HAP-1 (cell line): Measurements from ENCODE around the gene MIGA2.
"Not testable (repeated sequence)": the region's sequence is repeated elsewhere in the genome, so short reads cannot be mapped to it uniquely, and the experiment has no call there.

ENCODE experiments used
- DNase-seq, 2 experiments: peaks; one replicate each; pipeline ENCODE4 v3.0.0-alpha.2; 2016 to 2020; ENCODE audit warnings: low spot score in 2 of 2
- H3K27me3 ChIP-seq: fragments of 250-450 bp; sonication (Bioruptor Pico); 2 replicates; pipeline ENCODE4 v1.5.1; 2020; ENCODE audit warnings: low read depth, mild to moderate bottlenecking, moderate library complexity
- H3K36me3 ChIP-seq: fragments of 250-450 bp; sonication (Bioruptor Pico); replicated peaks from 2 replicates; pipeline ENCODE4 v1.5.1; 2020; ENCODE audit warnings: mild to moderate bottlenecking
- H3K4me1 ChIP-seq: fragments of 250-450 bp; sonication (Bioruptor Pico); 2 replicates; pipeline ENCODE4 v1.5.1; 2020; ENCODE audit warnings: mild to moderate bottlenecking
- H3K4me3 ChIP-seq: fragments of 250-450 bp; sonication (Bioruptor Pico); 2 replicates; pipeline ENCODE4 v1.5.1; 2020; ENCODE audit warnings: mild to moderate bottlenecking, moderate library complexity
- H3K9me3 ChIP-seq: fragments of 250-450 bp; sonication (Bioruptor Pico); 2 replicates; pipeline ENCODE4 v1.5.1; 2020; ENCODE audit warnings: mild to moderate bottlenecking, moderate library complexity
- in situ Hi-C: fragments of 300-500 bp; cut with MboI; formaldehyde crosslinking; loops from 3 replicates; pipeline ENCODE4 v1.14.3; 2020; ENCODE audit warnings: low sequenced_read_pairs, inconsistent platforms, mixed read lengths

The MIGA2 gene

GRCh38 chr9:129021091-129021490 lies 15.3 kb upstream of the MIGA2 start:
- no peaks in the 10 kb centered on the region for H3K36me3 ChIP-seq
- H3K4me1 ChIP-seq = no peaks in the 10 kb centered on the region
- no peak overlapping the region for H3K4me3 ChIP-seq
- no peak for DNase-seq
- H3K9me3 ChIP-seq = no peaks in the 10 kb centered on the region
- in situ Hi-C loops = no loop called here
- H3K27me3 ChIP-seq = no peaks in the 10 kb centered on the region

- Histone ChIP-seq H3K4me1 (peaks cover 2% of the 10 kb centered on the region), H3K36me3 (no peaks in the 10 kb centered on the region), H3K27me3 (no peaks in the 10 kb centered on the region), H3K4me3 (no peak overlapping the region), H3K9me3 (no peaks in the 10 kb centered on the region)
- no peak for DNase-seq
- in situ Hi-C loops = no loop called here
Measured at GRCh38 chr9:129022037-129022436, 14.4 kb upstream of the MIGA2 start.

- in situ Hi-C loops = no loop called here
Measured at GRCh38 chr9:129023036-129023907, 13.2 kb upstream of the MIGA2 start.

GRCh38 chr9:129023908-129024233 lies 12.6 kb upstream of the MIGA2 start:
- H3K36me3 ChIP-seq = no peaks in the 10 kb centered on the region
- H3K4me1 ChIP-seq = peaks cover 5% of the 10 kb centered on the region
- no peaks in the 10 kb centered on the region for H3K9me3 ChIP-seq
- in situ Hi-C loops = no loop called here
- no peak overlapping the region for H3K4me3 ChIP-seq
- no peaks in the 10 kb centered on the region for H3K27me3 ChIP-seq
- no peak for DNase-seq

More at GRCh38 chr9:129023036-129023907, 13.2 kb upstream of the MIGA2 start:
- Histone ChIP-seq H3K36me3 (no peaks in the 10 kb centered on the region), H3K4me3 (no peak overlapping the region), H3K4me1 (peaks cover 5% of the 10 kb centered on the region), H3K9me3 (no peaks in the 10 kb centered on the region), H3K27me3 (no peaks in the 10 kb centered on the region)
- no peak for DNase-seq

GRCh38 chr9:129026442-129027223 lies 9.8 kb upstream of the MIGA2 start:
- peak overlapping the region; percentile 64 for H3K4me3 ChIP-seq
- DNase-seq = peak in 1 of 2 experiments; percentile 47
- in situ Hi-C loops = no loop called here
- no peaks in the 10 kb centered on the region for H3K9me3 ChIP-seq
- H3K4me1 ChIP-seq = peaks cover 5% of the 10 kb centered on the region
- no peaks in the 10 kb centered on the region for H3K27me3 ChIP-seq
- H3K36me3 ChIP-seq = no peaks in the 10 kb centered on the region

GRCh38 chr9:129027224-129027684 lies 9.2 kb upstream of the MIGA2 start:
- Histone ChIP-seq H3K4me3 (peak overlapping the region; percentile 64), H3K4me1 (peaks cover 5% of the 10 kb centered on the region), H3K9me3 (no peaks in the 10 kb centered on the region), H3K36me3 (no peaks in the 10 kb centered on the region), H3K27me3 (no peaks in the 10 kb centered on the region)
- in situ Hi-C loops = no loop called here
- no peak for DNase-seq

GRCh38 chr9:129027685-129028191 lies 8.7 kb upstream of the MIGA2 start:
- in situ Hi-C loops = no loop called here

GRCh38 chr9:129028192-129028966 lies 8.0 kb upstream of the MIGA2 start, which contains the start of gene SH3GLB2:
TSS of gene SH3GLB2 (minus strand) at chr9:129028331. CDS start at chr9:129028154, 177 bp downstream.
- no peaks in the 10 kb centered on the region for H3K27me3 ChIP-seq
- H3K9me3 ChIP-seq = no peaks in the 10 kb centered on the region
- H3K36me3 ChIP-seq = no peaks in the 10 kb centered on the region
- DNase-seq = peak; percentile 87 to 96
- H3K4me1 ChIP-seq = peaks cover 5% of the 10 kb centered on the region
- in situ Hi-C loops = no loop called here
- peak within 1 kb of the TSS; percentile 64 for H3K4me3 ChIP-seq

More at GRCh38 chr9:129027685-129028191, 8.7 kb upstream of the MIGA2 start:
- no peaks in the 10 kb centered on the region for H3K27me3 ChIP-seq
- H3K36me3 ChIP-seq = no peaks in the 10 kb centered on the region
- DNase-seq = no peak
- peak overlapping the region; percentile 64 for H3K4me3 ChIP-seq
- H3K4me1 ChIP-seq = peaks cover 5% of the 10 kb centered on the region
- no peaks in the 10 kb centered on the region for H3K9me3 ChIP-seq

- in situ Hi-C loops = no loop called here
- H3K4me1 ChIP-seq = peaks cover 5% of the 10 kb centered on the region
- DNase-seq = no peak
- H3K36me3 ChIP-seq = no peaks in the 10 kb centered on the region
- H3K27me3 ChIP-seq = no peaks in the 10 kb centered on the region
- no peak overlapping the region for H3K4me3 ChIP-seq
- no peaks in the 10 kb centered on the region for H3K9me3 ChIP-seq
Measured at GRCh38 chr9:129030191-129030590, 6.2 kb upstream of the MIGA2 start.

GRCh38 chr9:129031514-129031913 lies 4.9 kb upstream of the MIGA2 start:
- Histone ChIP-seq H3K27me3 (no peaks in the 10 kb centered on the region), H3K4me1 (peaks cover 9% of the 10 kb centered on the region), H3K36me3 (0 out of 2 replicates have a peak, but pooled peaks cover under 1% of the 10 kb centered on the region), H3K9me3 (no peaks in the 10 kb centered on the region), H3K4me3 (no peak overlapping the region)
- in situ Hi-C loops = no loop called here
- DNase-seq = no peak

GRCh38 chr9:129032541-129033159 lies 3.8 kb upstream of the MIGA2 start:
- 0 out of 2 replicates have a peak, but pooled peaks cover 5% of the 10 kb centered on the region for H3K36me3 ChIP-seq
- peaks cover 7% of the 10 kb centered on the region for H3K4me1 ChIP-seq

GRCh38 chr9:129033216-129033615 lies 3.2 kb upstream of the MIGA2 start:
- Histone ChIP-seq H3K9me3 (no peaks in the 10 kb centered on the region), H3K27me3 (no peaks in the 10 kb centered on the region), H3K36me3 (0 out of 2 replicates have a peak, but pooled peaks cover 5% of the 10 kb centered on the region), H3K4me1 (peaks cover 7% of the 10 kb centered on the region), H3K4me3 (no peak overlapping the region)
- in situ Hi-C loops = no loop called here
- DNase-seq = no peak

More at GRCh38 chr9:129032541-129033159, 3.8 kb upstream of the MIGA2 start:
- H3K27me3 ChIP-seq = no peaks in the 10 kb centered on the region
- H3K4me3 ChIP-seq = no peak overlapping the region
- DNase-seq = no peak
- no peaks in the 10 kb centered on the region for H3K9me3 ChIP-seq
- in situ Hi-C loops = no loop called here

GRCh38 chr9:129035838-129036237 lies 588 bp upstream of the MIGA2 start:
- H3K9me3 ChIP-seq, H3K36me3 ChIP-seq, in situ Hi-C loops, H3K4me1 ChIP-seq, H3K27me3 ChIP-seq, DNase-seq: not testable (repeated sequence)
- peak overlapping the region; percentile 99 for H3K4me3 ChIP-seq
